HUES48 (cell line): ENCODE data around the gene GRID1.

Experiments used
- H3K27ac ChIP-seq: one replicate; pipeline ENCODE4 v1.7.0; 2013; ENCODE audit warnings: low read depth, low read length, inconsistent platforms
- H3K27me3 ChIP-seq: 2 replicates; pipeline ENCODE4 v1.6.1; 2013; ENCODE audit warnings: mild to moderate bottlenecking, low read length; ENCODE audit not compliant: control insufficient read depth, insufficient read depth
- H3K36me3 ChIP-seq: 2 replicates; pipeline ENCODE4 v1.6.1; 2013; ENCODE audit warnings: low read length; ENCODE audit not compliant: control insufficient read depth, insufficient read depth
- H3K4me1 ChIP-seq: 2 replicates; pipeline ENCODE4 v1.6.1; 2013; ENCODE audit warnings: mild to moderate bottlenecking, low read length; ENCODE audit not compliant: control insufficient read depth, insufficient read depth
- H3K4me3 ChIP-seq: 2 replicates; pipeline ENCODE4 v1.5.1; 2013; ENCODE audit warnings: mild to moderate bottlenecking, low read depth, low read length
- H3K9ac ChIP-seq: 2 replicates; pipeline ENCODE4 v1.6.1; 2013; ENCODE audit warnings: mild to moderate bottlenecking, low read depth, low read length, moderate library complexity
- H3K9me3 ChIP-seq: 2 replicates; pipeline ENCODE4 v1.6.1; 2013; ENCODE audit warnings: low read length; ENCODE audit not compliant: control insufficient read depth, insufficient read depth

GRID1 gene

GRCh38 chr10:86261470-86261869 is 105.1 kb downstream of the GRID1 start:
- Histone ChIP-seq H3K36me3 (no peaks in the 10 kb centered on the region), H3K9ac (no peak overlapping the region), H3K4me1 (peaks cover 7% of the 10 kb centered on the region), H3K27ac (no peak overlapping the region), H3K9me3 (no peaks in the 10 kb centered on the region), H3K4me3 (no peak overlapping the region), H3K27me3 (no peaks in the 10 kb centered on the region; the same call in 1 of the 2 replicates)

DNA sequence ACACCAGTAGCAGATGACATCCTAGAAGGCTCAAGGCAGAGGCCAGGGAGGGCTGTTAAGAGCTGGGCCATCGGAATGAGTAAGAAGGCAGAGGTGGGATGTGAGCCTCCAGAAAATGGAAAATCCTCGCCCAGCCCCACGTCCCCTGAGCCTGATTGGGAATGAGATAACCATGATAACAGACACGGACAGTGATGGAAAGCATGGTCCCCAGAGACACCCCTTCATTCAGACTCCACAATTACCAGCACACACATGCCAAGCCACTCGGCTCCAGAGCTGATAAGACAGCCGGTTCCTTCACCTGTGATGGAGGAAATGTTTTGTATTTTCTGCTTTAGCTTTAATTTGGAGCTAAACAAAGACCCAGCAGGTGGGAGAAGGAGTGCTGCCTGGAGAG is 106.0 kb downstream of the GRID1 start:
- H3K9ac ChIP-seq: no peak overlapping the region
- no peak overlapping the region for H3K27ac ChIP-seq
- H3K36me3 ChIP-seq: no peaks in the 10 kb centered on the region
- no peak overlapping the region for H3K4me3 ChIP-seq
- H3K4me1 ChIP-seq: peaks cover 7% of the 10 kb centered on the region
- no peaks in the 10 kb centered on the region for H3K9me3 ChIP-seq
- H3K27me3 ChIP-seq: no peaks in the 10 kb centered on the region; the same call in 1 of the 2 replicates

GRCh38 chr10:86259901-86260562 is 106.6 kb downstream of the GRID1 start:
- H3K27ac ChIP-seq: no peak overlapping the region

DNA sequence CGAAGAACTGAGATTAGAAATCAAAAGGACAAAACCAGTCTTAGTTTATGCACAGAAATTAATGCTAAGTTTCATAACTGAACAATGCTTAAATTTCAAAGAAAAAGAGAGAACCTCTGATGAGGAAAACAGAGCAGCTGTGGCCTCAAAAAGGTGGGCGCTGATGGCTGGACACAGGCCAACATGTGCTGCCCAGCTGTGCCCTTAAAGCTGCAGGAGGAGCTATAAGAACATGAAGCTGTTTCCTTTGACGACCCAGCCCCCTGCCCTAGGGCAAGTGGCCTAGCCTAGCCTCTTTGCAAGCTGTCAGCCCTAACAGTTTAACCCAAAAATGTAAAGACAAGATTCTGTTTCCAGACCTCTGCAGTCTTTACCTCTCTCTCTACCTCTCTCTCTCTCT is 107.7 kb downstream of the GRID1 start:
- no peak overlapping the region for H3K9ac ChIP-seq
- peaks cover 7% of the 10 kb centered on the region for H3K4me1 ChIP-seq
- no peak overlapping the region for H3K27ac ChIP-seq
- no peaks in the 10 kb centered on the region for H3K9me3 ChIP-seq
- H3K36me3 ChIP-seq: no peaks in the 10 kb centered on the region
- H3K27me3 ChIP-seq: no peaks in the 10 kb centered on the region; the same call in 1 of the 2 replicates
- H3K4me3 ChIP-seq: no peak overlapping the region

More at GRCh38 chr10:86259901-86260562, 106.6 kb downstream of the GRID1 start:
- Histone ChIP-seq H3K9ac (no peak overlapping the region), H3K27me3 (no peaks in the 10 kb centered on the region; the same call in 1 of the 2 replicates), H3K9me3 (no peaks in the 10 kb centered on the region), H3K36me3 (no peaks in the 10 kb centered on the region), H3K4me3 (no peak overlapping the region), H3K4me1 (peaks cover 7% of the 10 kb centered on the region)

- Histone ChIP-seq H3K36me3 (no peaks in the 10 kb centered on the region), H3K27me3 (no peaks in the 10 kb centered on the region; the same call in 1 of the 2 replicates)
These were observed 108.1 kb downstream of the GRID1 start for GRCh38 chr10:86258499-86258898.

GRCh38 chr10:86257683-86258082 is 108.9 kb downstream of the GRID1 start:
- H3K9ac ChIP-seq: no peak overlapping the region
- no peaks in the 10 kb centered on the region for H3K27me3 ChIP-seq
- no peak overlapping the region for H3K4me3 ChIP-seq
- no peak overlapping the region for H3K27ac ChIP-seq
- no peaks in the 10 kb centered on the region for H3K36me3 ChIP-seq
- H3K9me3 ChIP-seq: no peaks in the 10 kb centered on the region
- peaks cover 7% of the 10 kb centered on the region for H3K4me1 ChIP-seq

More at GRCh38 chr10:86258499-86258898, 108.1 kb downstream of the GRID1 start:
- Histone ChIP-seq H3K9ac (no peak overlapping the region), H3K9me3 (no peaks in the 10 kb centered on the region), H3K4me3 (no peak overlapping the region), H3K4me1 (peaks cover 7% of the 10 kb centered on the region), H3K27ac (no peak overlapping the region)

- H3K4me3 ChIP-seq: no peak overlapping the region
- H3K27me3 ChIP-seq: no peaks in the 10 kb centered on the region
- H3K4me1 ChIP-seq: no peaks in the 10 kb centered on the region; the same call in 1 of the 2 replicates
- no peaks in the 10 kb centered on the region for H3K9me3 ChIP-seq
- no peak overlapping the region for H3K9ac ChIP-seq
- H3K27ac ChIP-seq: no peak overlapping the region
- H3K36me3 ChIP-seq: no peaks in the 10 kb centered on the region
These were observed 109.8 kb downstream of the GRID1 start for GRCh38 chr10:86256690-86257315.

DNA sequence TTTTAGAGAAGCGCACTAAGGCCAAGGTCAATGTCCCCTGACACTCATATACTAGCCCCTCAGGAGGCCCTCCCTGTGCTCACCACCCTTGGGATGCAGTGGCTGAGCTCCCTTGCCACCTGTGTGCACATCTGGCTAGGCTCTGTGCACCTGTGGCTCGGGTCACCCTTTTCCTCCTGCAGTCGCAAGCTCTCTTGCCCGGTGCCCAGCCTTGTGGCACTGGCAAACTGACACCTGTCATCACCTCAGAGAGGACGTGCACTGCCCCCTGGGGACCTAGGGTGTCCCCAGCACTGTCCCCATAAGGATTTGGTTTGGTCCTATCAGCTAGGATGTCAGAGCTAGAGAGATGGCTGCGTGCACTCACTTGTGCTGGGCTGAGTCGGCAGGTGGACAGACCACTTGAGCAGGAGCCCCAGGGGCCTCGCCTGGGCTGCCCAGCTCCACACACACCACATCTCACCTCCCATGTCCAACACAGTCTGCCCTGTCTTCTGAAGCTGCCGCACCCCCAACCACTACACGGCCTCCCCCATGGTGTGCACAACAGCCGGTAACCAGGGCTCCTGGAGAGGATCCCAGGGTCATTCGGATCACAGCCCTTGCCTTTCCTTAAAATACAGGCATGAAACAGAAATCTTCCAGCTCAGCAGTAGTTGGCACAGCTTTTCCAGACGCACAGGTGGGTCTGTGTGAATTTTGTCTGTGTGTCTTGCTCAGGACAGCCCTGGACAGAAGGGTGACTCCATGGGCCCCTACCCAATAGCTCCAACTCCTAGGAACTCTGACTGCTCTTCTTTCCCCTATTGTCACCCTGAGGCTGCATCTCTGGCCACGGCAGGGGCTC is 111.0 kb downstream of the GRID1 start:
- Histone ChIP-seq H3K4me1 (no peaks in the 10 kb centered on the region; the same call in 1 of the 2 replicates), H3K27me3 (no peaks in the 10 kb centered on the region), H3K27ac (no peak overlapping the region), H3K4me3 (no peak overlapping the region), H3K9me3 (no peaks in the 10 kb centered on the region), H3K9ac (no peak overlapping the region), H3K36me3 (no peaks in the 10 kb centered on the region)

DNA sequence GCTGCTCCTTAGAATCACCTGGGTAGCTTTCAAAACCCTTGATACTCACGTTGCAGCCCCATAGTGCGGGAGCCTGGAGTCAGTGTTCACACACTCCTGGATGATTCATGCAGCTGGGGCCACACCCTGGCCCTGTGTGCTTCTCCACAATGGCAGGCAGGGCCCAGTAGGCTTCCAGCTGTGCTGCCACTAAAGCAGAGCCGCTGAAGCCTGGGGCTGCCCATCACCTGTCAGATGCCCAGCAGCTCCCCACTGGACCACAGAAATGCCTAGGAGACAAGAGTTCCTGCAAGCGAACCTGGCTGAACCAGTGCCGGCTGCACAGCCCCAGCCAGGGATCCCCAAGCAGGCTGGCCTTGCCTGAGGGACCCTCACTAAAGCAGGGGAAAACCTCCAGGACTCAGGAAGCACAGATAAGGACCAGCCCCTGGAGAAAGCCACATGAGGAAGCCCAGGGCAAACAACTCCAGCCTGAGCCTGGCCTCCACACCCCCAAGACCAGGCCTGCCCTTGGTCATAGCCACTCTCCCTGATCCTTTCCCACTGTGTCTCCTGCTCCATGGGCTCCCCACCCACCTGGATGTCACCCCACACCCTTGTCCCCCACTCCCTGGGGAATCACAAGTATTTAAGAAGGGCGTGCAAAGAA is 111.9 kb downstream of the GRID1 start:
- Histone ChIP-seq H3K36me3 (no peaks in the 10 kb centered on the region), H3K27me3 (no peaks in the 10 kb centered on the region), H3K27ac (no peak overlapping the region), H3K9ac (no peak overlapping the region), H3K4me3 (no peak overlapping the region), H3K4me1 (no peaks in the 10 kb centered on the region; the same call in 1 of the 2 replicates), H3K9me3 (peaks cover 6% of the 10 kb centered on the region; the same call in 1 of the 2 replicates)

- Histone ChIP-seq H3K27me3 (no peaks in the 10 kb centered on the region), H3K27ac (no peak overlapping the region), H3K9ac (no peak overlapping the region), H3K4me1 (no peaks in the 10 kb centered on the region; the same call in 1 of the 2 replicates), H3K4me3 (no peak overlapping the region), H3K9me3 (peaks cover 6% of the 10 kb centered on the region; the same call in 1 of the 2 replicates), H3K36me3 (no peaks in the 10 kb centered on the region)
These were observed 112.5 kb downstream of the GRID1 start for GRCh38 chr10:86254081-86254480.
